ENCODE results near the gene OSGEPL1. TPM values are rescaled to one million over a fixed set of nuclear protein-coding genes. Genes with fewer than 3 reads are reported as not detected.
"Not testable (repeated sequence)": the region's sequence is repeated elsewhere in the genome, so short reads cannot be mapped to it uniquely, and the experiment has no call there.

The OSGEPL1 gene
- total RNA-seq, 1 donor from 2014 or later, result 21.1 TPM

GRCh38 chr2:189726271-189726670 is 36.3 kb downstream of the OSGEPL1 start:
- Mint-ChIP-seq H3K9me3 (no peaks in the 10 kb centered on the region), H3K27me3 (ENCODE audit: low read depth) (no peaks in the 10 kb centered on the region), H3K4me1 (no peaks in the 10 kb centered on the region), H3K4me3 (no peak overlapping the region), H3K27ac (ENCODE audit: unreplicated experiment) (no peak overlapping the region), H3K36me3 (ENCODE audit: low read depth) (peaks cover 2% of the 10 kb centered on the region)
- DNase-seq (ENCODE audit: low read depth, low spot score), result no peak
- no peak for TF ChIP-seq CTCF (conservative IDR thresholded peaks at IDR 0.05)

- H3K4me1 Mint-ChIP-seq, result no peaks in the 10 kb centered on the region
- no peak overlapping the region for H3K27ac Mint-ChIP-seq (ENCODE audit: unreplicated experiment)
- H3K36me3 Mint-ChIP-seq (ENCODE audit: low read depth), result peaks cover 2% of the 10 kb centered on the region
- TF ChIP-seq CTCF (conservative IDR thresholded peaks at IDR 0.05), result no peak
- H3K27me3 Mint-ChIP-seq (ENCODE audit: low read depth), result no peaks in the 10 kb centered on the region
- DNase-seq (ENCODE audit: low read depth, low spot score), result no peak
- no peaks in the 10 kb centered on the region for H3K9me3 Mint-ChIP-seq
- H3K4me3 Mint-ChIP-seq, result no peak overlapping the region
Observed at GRCh38 chr2:189723192-189723591, 39.4 kb downstream of the OSGEPL1 start.

GRCh38 chr2:189719571-189719970 is 43.0 kb downstream of the OSGEPL1 start:
- Mint-ChIP-seq H3K36me3 (ENCODE audit: low read depth) (peaks cover 17% of the 10 kb centered on the region), H3K9me3 (peaks cover 8% of the 10 kb centered on the region), H3K4me3 (no peak overlapping the region), H3K27ac (ENCODE audit: unreplicated experiment) (no peak overlapping the region), H3K4me1 (no peaks in the 10 kb centered on the region), H3K27me3 (ENCODE audit: low read depth) (no peaks in the 10 kb centered on the region)
- no peak for DNase-seq (ENCODE audit: low read depth, low spot score)
- TF ChIP-seq CTCF (conservative IDR thresholded peaks at IDR 0.05), result no peak

- not testable (repeated sequence) for H3K4me3 Mint-ChIP-seq; H3K4me1 Mint-ChIP-seq; H3K27me3 Mint-ChIP-seq (ENCODE audit: low read depth); DNase-seq (ENCODE audit: low read depth, low spot score); H3K27ac Mint-ChIP-seq (ENCODE audit: unreplicated experiment)
- peaks cover 27% of the 10 kb centered on the region for H3K36me3 Mint-ChIP-seq (ENCODE audit: low read depth)
- peaks cover 13% of the 10 kb centered on the region for H3K9me3 Mint-ChIP-seq
Observed at GRCh38 chr2:189717593-189717992, 45.0 kb downstream of the OSGEPL1 start.

- Mint-ChIP-seq H3K36me3 (ENCODE audit: low read depth) (peaks cover 17% of the 10 kb centered on the region), H3K27me3 (ENCODE audit: low read depth) (no peaks in the 10 kb centered on the region), H3K27ac (ENCODE audit: unreplicated experiment) (no peak overlapping the region), H3K9me3 (peaks cover 5% of the 10 kb centered on the region), H3K4me3 (no peak overlapping the region), H3K4me1 (peaks cover 7% of the 10 kb centered on the region)
- no peak for DNase-seq (ENCODE audit: low read depth, low spot score)
- TF ChIP-seq CTCF (conservative IDR thresholded peaks at IDR 0.05), result no peak
Observed at GRCh38 chr2:189709501-189710221, 52.9 kb downstream of the OSGEPL1 start.

- Mint-ChIP-seq H3K9me3 (no peaks in the 10 kb centered on the region), H3K27ac (ENCODE audit: unreplicated experiment) (no peak overlapping the region), H3K27me3 (ENCODE audit: low read depth) (no peaks in the 10 kb centered on the region), H3K4me1 (no peaks in the 10 kb centered on the region), H3K4me3 (no peak overlapping the region), H3K36me3 (ENCODE audit: low read depth) (no peaks in the 10 kb centered on the region)
- TF ChIP-seq CTCF (conservative IDR thresholded peaks at IDR 0.05), result peak; percentile 37
- no peak for DNase-seq (ENCODE audit: low read depth, low spot score)
Observed at GRCh38 chr2:189702071-189702470, 60.5 kb downstream of the OSGEPL1 start.

Measured in neural crest cell (in vitro differentiated cells).